C4-2B (cell line): ENCODE data around the gene LTBP1.

Experiments used
- H3K27ac ChIP-seq: fragments of 450-650 bp; 2 replicates; pipeline ENCODE4 v1.5.1; 2017
- ZFX ChIP-seq: fragments of 450-650 bp; IDR thresholded peaks from 2 replicates; pipeline ENCODE4 v1.6.1; 2017
- TF ChIP-seq, protein P1 (sequence below): fragments of 450-650 bp; conservative IDR thresholded peaks from 2 replicates; pipeline ENCODE4 v1.5.1; 2017; ENCODE audit warnings: mild to moderate bottlenecking

Gene LTBP1

DNA sequence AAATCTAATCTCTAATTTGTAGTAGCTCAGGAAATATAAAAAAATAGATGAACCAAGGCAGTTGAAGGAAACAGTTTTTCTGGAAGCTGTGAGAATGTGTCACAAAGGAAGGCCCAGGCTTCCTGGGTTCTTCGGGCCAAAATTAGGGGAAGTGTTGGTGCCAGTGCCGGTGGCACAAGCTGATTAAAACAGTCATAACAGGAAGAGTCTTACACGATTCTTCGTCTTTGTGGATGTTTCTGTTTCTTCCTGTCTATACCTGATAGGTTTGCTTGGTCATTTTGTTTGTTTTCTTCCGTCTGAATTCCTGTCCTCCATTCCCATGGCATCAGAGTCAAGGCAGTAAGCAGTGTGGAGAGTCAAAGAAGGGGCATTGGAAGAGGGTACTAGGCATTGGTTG lies 294.3 kb downstream of the LTBP1 start:
- TF ChIP-seq, protein P1, sequence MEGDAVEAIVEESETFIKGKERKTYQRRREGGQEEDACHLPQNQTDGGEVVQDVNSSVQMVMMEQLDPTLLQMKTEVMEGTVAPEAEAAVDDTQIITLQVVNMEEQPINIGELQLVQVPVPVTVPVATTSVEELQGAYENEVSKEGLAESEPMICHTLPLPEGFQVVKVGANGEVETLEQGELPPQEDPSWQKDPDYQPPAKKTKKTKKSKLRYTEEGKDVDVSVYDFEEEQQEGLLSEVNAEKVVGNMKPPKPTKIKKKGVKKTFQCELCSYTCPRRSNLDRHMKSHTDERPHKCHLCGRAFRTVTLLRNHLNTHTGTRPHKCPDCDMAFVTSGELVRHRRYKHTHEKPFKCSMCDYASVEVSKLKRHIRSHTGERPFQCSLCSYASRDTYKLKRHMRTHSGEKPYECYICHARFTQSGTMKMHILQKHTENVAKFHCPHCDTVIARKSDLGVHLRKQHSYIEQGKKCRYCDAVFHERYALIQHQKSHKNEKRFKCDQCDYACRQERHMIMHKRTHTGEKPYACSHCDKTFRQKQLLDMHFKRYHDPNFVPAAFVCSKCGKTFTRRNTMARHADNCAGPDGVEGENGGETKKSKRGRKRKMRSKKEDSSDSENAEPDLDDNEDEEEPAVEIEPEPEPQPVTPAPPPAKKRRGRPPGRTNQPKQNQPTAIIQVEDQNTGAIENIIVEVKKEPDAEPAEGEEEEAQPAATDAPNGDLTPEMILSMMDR, result no peak
- no peak for TF ChIP-seq ZFX
- H3K27ac ChIP-seq, result no peak overlapping the region

DNA sequence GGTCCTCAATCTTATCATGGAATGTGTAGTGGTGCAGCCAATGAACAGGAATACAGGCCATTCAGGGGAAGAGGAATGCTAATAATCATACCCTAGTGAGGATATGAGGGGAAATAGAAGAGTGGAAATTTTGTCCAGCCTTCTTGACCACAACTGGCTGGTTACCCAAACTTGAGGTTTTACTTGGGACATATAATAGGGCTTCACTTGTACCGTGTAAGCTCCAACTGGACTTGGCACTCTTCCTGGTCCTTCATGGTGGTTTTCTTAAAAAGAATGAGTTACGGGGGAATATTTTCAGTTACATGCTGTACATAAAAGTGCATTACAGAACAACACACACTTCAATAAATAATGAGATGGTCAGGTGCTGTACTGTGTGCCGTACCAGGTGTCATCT lies 294.8 kb downstream of the LTBP1 start:
- H3K27ac ChIP-seq, result no peak overlapping the region
- TF ChIP-seq ZFX, result no peak
- TF ChIP-seq, protein P1, result no peak

DNA sequence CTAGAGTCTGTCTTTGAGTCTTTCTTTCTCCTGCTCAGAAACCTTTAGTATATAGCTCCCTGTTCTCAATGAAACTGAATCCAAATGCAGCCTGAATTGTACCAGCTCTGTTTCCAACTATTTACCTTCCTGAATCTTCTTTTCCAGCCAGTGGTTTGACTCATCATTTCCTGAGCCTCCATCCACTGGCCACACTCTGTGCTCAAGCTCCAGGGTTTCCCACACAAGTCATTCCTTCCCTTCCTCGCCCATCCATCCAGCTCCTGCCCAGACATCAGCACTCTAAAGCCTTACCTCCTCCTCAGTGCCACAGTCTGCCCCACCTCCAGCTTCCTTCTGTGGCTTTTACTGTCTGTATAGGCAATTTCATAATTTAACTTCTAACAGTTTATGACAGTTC lies 296.1 kb downstream of the LTBP1 start:
- TF ChIP-seq ZFX, result no peak
- TF ChIP-seq, protein P1, result no peak
- H3K27ac ChIP-seq, result no peak overlapping the region

DNA sequence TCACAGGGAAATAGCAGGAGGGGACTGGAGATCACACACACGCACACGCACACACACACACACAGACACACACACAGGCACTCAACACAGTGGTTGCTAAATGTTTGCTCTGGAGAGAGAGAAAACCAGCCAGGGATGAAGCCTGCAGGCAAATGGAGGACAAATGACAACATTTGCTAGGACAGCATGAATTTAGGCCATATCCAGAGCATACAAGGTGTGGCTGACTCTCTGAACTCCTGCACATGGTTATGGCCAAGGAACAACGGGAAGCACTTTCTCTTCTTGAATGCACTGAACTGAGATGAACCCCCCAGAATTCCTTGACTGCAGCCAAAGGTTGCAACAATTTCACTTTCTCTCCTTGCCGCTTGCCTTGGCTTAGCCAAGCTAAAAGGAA lies 299.7 kb downstream of the LTBP1 start:
- no peak for TF ChIP-seq ZFX
- TF ChIP-seq, protein P1, result no peak
- no peak overlapping the region for H3K27ac ChIP-seq

DNA sequence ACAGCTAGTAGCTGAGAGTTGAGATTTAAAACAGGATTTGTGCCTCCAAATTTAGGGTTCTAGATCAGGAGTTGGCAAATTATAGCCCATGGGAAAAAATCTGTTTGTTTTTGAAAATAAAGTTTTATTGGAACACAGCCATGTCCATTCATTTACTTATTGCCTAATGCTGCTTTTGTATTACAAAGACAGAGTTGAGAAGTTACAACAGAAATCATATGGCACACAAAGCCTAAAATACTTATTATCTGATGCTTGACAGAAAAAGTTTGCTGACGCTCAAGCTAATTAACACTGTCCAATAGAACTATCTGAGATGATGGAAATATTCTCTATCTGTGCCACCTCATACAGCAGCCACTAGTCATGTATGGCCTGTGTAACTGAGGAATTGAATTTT lies 300.6 kb downstream of the LTBP1 start:
- no peak overlapping the region for H3K27ac ChIP-seq
- no peak for TF ChIP-seq ZFX
- TF ChIP-seq, protein P1, result no peak

DNA sequence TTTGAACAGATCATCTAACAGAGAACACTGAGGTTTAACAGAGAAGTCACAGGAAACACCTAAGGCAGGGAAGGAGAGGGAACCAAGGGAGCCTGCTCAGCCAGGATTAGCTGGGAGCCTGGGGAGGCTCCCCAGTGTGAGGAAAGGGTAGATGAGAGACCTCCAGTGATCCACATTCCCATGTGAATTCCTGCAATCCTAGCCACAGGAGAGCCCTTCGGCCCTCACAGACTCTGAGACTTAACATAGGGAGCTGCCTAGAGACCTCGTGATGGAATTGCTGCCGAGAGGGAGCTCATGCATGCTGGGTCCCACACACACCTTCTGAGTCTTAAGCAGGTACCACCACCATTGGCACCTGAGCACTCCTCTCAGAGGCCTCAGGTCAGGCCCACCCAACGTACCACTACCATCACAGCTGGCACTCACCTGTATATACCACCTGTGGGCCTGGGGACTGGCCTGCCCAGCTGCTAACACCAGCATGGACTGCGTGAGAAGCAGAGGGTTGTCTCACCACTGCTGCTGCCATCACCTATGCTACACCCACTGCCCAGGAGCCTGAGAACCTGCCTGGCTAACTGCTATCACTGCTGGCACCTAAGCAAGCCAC lies 303.8 kb downstream of the LTBP1 start:
- no peak overlapping the region for H3K27ac ChIP-seq
- TF ChIP-seq, protein P1, result peak; percentile 43
- TF ChIP-seq ZFX, result no peak

DNA sequence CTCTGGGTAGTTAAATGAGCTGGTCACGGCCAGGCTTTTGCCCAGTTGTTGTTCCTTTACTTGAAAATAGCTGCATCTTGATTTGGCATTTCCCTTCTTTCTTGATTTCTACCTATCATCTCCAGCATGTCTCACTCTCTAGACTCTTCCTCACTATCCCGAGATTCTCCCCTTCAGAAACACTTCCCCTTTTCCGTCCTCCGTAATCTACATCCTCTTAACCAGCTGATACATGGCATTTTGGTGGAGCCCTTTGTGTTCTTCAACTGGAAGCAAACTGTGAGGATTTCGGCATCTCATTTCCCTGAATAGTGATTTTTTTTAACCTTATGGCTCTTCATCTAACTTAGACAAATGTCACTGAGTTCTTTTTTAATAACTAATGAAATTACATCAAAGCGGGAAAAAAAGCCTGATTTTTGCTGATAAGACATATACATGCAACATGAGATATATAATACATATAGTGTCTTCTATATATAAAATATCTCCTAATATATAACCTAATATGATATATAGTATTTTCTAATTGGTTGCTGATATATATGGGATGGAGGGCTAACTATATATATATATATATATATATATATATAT lies 309.5 kb downstream of the LTBP1 start:
- TF ChIP-seq ZFX, result no peak
- TF ChIP-seq, protein P1, result no peak

More for the DNA sequence above, 309.5 kb downstream of the LTBP1 start:
- no peak overlapping the region for H3K27ac ChIP-seq
